Body of pancreas (tissue), 4 donors: ENCODE data around the gene KCNK17. TPM values are rescaled to one million over a fixed set of nuclear protein-coding genes. Genes with fewer than 3 reads are reported as not detected.

Source experiments
- ATAC-seq: fragments of 150-250 bp; one replicate; pipeline ENCODE4 v1.9.1; 2016
- DNase-seq, 4 donors: peaks; one replicate each; pipeline ENCODE4 v3.0.0-alpha.2; 2019
- H3K27ac ChIP-seq, 4 donors: fragments of 200-600 bp; sonication (generic); 1 replicate in 3 of 4; 2 replicates in 1 of 4; pipeline versions ENCODE4 v1.5.1 to v1.6.1; 2016 to 2019; ENCODE audit warnings: mild to moderate bottlenecking in 1 of 4, mixed read lengths in 1 of 4, moderate library complexity in 1 of 4
- H3K27me3 ChIP-seq, 2 donors: fragments of 200-600 bp; sonication (generic); one replicate each; pipeline ENCODE4 v1.6.0; 2016; ENCODE audit warnings: mild to moderate bottlenecking in 1 of 2
- H3K36me3 ChIP-seq, 2 donors: fragments of 200-600 bp; sonication (generic); replicated peaks in 1 of 2; 2 replicates each; pipeline ENCODE4 v1.5.1; 2016; ENCODE audit warnings: low read depth in 2 of 2; ENCODE audit not compliant: insufficient read depth in 1 of 2
- H3K4me1 ChIP-seq: fragments of 200-600 bp; sonication (generic); one replicate; pipeline ENCODE4 v1.6.0; 2016
- H3K4me3 ChIP-seq, 2 donors: fragments of 200-600 bp; sonication (generic); 1 replicate in 1 of 2; 2 replicates in 1 of 2; pipeline ENCODE4 v1.5.1; 2016 to 2019
- H3K9me3 ChIP-seq, 3 donors: fragments of 200-600 bp; sonication (generic); 1 replicate in 2 of 3; 2 replicates in 1 of 3; pipeline ENCODE4 v1.5.1; 2016
- POLR2A ChIP-seq, 3 donors: fragments of 450-650 bp; IDR thresholded peaks; one replicate each; pipeline ENCODE4 v1.6.1; 2016; ENCODE audit warnings: antibody characterized with exemption in 3 of 3, mild to moderate bottlenecking in 2 of 3
- WGBS, 2 donors: methylation state at CpG; one replicate each; pipeline ENCODE4 v1.1.5; 2017; 5-methylcytosine and 5-hydroxymethylcytosine counted together
- intact Hi-C: fragments of 100-400 bp; cut with DNase I; formaldehyde crosslinking; loops from one replicate; pipeline ENCODE4 v1.15.1; 2023
- total RNA-seq, 2 donors: library from RNA; depleted of rRNA; stranded (reverse); fragments of >200 nt; gene quantifications; one replicate each; pipeline ENCODE4 v1.1.0, GENCODE V29; 2016
- TF ChIP-seq, protein P1 (sequence below), 7 experiments: fragments of 450-650 bp in 4 of 7; fragments of 200-600 bp in 3 of 7; sonication (generic) in 3 of 7; IDR thresholded peaks; one replicate each; pipeline ENCODE4 v1.5.1; 2016 to 2019; ENCODE audit warnings: antibody characterized with exemption in 7 of 7

The KCNK17 gene
- total RNA-seq, 2 donors from 2014 or later = 1.6 to 2.3 TPM

DNA sequence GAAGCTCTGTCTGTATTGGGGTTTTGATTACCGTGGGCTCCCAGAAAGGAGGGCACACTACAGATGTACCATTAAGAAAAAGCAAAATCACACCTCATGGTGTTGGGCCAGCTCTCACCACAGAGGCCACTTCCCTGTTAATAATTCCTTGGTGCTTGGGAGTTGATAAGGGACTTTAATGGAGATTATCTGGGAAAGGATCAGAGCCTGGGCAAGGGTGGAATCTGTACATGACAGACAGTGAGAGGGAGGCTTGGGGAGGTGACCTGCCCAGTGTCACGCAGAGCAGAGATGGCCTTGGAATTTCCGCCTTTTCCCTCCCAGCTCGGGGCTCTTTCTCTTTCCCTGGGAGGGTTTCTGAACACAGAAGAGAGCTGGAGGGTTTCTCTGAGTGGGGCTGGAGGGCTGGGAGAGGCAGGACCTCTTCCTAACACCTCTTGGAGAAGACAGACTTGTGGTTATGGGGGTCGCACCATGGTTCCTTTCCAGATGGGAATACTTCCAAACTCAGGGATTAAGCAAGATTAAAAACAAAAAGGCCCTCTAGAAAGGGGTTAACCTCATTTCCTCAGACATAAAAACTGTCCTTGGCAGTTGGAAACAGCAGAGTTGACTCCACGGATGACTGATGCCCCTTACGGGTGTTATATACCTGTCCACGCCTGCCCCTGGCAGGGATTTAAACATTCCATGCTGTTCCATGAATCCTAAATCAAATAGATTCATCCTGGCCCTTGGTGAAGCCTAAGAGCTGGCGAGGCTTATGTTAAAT lies 25.1 kb upstream of the KCNK17 start:
- DNase-seq (no peak), ATAC-seq (peak; percentile 26)
- peaks cover 30% of the 10 kb centered on the region for H3K4me1 ChIP-seq
- H3K27me3 ChIP-seq = no peaks in the 10 kb centered on the region
- H3K36me3 ChIP-seq = no peaks in the 10 kb centered on the region
- no peak for TF ChIP-seq POLR2A (IDR thresholded peaks at IDR 0.05)
- TF ChIP-seq, protein P1, sequence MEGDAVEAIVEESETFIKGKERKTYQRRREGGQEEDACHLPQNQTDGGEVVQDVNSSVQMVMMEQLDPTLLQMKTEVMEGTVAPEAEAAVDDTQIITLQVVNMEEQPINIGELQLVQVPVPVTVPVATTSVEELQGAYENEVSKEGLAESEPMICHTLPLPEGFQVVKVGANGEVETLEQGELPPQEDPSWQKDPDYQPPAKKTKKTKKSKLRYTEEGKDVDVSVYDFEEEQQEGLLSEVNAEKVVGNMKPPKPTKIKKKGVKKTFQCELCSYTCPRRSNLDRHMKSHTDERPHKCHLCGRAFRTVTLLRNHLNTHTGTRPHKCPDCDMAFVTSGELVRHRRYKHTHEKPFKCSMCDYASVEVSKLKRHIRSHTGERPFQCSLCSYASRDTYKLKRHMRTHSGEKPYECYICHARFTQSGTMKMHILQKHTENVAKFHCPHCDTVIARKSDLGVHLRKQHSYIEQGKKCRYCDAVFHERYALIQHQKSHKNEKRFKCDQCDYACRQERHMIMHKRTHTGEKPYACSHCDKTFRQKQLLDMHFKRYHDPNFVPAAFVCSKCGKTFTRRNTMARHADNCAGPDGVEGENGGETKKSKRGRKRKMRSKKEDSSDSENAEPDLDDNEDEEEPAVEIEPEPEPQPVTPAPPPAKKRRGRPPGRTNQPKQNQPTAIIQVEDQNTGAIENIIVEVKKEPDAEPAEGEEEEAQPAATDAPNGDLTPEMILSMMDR (IDR thresholded peaks at IDR 0.05) = no peak
- intact Hi-C loops = no loop called here
- no peak overlapping the region for H3K4me3 ChIP-seq
- H3K27ac ChIP-seq = peak overlapping the region in 3 of 4 donors; percentile 54 to 65 (median 64)
- 20 to 21% methylated on average over 8 to 9 of the region's 9 CpGs for WGBS, 2 donors
- H3K9me3 ChIP-seq = no peaks in the 10 kb centered on the region

DNA sequence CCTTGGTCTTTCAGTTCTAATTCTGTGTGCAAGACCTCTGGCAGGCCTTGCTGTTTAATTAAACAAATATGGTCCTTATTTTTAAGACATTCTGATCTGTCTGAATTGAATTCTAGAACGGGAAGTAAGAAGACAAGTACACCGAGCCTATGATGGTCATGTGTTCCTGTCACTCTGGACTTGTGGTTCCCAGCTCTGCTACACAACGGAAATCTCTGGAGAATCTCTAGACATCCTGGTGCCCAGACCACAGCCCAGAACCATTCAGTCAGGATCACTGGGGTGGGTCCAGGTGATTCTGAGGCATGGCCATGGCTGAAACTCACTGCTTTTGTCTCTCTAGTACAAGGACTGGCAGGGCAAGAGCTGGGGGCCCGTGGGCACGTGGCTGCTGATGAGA lies 24.2 kb upstream of the KCNK17 start:
- no peak for TF ChIP-seq POLR2A (IDR thresholded peaks at IDR 0.05)
- TF ChIP-seq, protein P1 (IDR thresholded peaks at IDR 0.05) = no peak
- H3K27ac ChIP-seq = peak overlapping the region in 1 of 4 donors; percentile 64
- whole genome bisulfite sequencing, 2 donors = 57 to 67% methylated on average over 2 to 5 of the region's 5 CpGs

DNA sequence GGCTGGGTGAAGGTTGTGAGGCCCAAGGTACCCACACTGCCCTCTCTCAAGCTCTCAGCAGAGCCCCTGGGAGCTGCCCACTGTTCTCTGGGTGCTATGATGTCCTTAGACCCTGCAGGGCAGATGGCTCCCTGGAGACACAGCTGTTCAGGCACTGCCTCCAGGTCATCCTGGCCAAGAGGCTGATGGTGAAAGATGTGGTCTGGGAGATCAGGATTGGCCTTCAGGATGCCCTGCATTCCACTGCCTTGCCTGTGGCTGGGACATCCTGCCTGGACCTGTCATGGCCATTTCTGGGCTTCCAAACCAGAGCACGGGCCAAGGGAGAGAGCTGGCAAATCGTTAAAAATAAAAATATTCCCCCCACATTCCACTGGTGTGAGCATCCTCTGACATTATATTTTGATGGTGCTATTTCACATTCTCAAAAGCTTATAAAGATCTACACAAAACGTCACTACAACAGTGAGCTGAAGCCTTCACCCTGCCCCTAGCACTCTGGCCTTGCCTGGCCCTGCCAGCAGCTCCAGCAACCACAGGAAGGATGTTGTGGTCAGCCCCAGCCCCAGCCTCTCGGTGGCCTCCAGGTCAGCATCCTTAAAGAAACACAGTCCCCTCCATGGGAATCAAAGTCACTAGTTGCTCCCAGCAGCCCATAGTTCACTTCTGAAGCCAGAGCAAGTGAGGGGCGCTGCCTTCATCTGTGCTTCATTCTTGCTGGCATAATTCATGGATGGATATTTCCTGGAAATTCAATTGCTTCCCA lies 21.7 kb upstream of the KCNK17 start:
- Histone ChIP-seq H3K4me3 (no peak overlapping the region), H3K9me3 (no peaks in the 10 kb centered on the region), H3K4me1 (peaks cover 21% of the 10 kb centered on the region), H3K27me3 (no peaks in the 10 kb centered on the region), H3K36me3 (no peaks in the 10 kb centered on the region), H3K27ac (no peak overlapping the region)
- intact Hi-C loops = no loop called here
- no peak for DNase-seq
- no peak for ATAC-seq
- no peak for TF ChIP-seq POLR2A (IDR thresholded peaks at IDR 0.05)
- TF ChIP-seq, protein P1 (IDR thresholded peaks at IDR 0.05) = no peak
- WGBS, 2 donors = 61 to 89% methylated on average over 5 of the region's 5 CpGs

More for the DNA sequence above, 24.2 kb upstream of the KCNK17 start:
- intact Hi-C loops = no loop called here
- peaks cover 30% of the 10 kb centered on the region for H3K4me1 ChIP-seq
- H3K27me3 ChIP-seq = no peaks in the 10 kb centered on the region
- ATAC-seq (no peak), DNase-seq (no peak)
- H3K4me3 ChIP-seq = no peak overlapping the region
- H3K9me3 ChIP-seq = no peaks in the 10 kb centered on the region
- H3K36me3 ChIP-seq = no peaks in the 10 kb centered on the region

DNA sequence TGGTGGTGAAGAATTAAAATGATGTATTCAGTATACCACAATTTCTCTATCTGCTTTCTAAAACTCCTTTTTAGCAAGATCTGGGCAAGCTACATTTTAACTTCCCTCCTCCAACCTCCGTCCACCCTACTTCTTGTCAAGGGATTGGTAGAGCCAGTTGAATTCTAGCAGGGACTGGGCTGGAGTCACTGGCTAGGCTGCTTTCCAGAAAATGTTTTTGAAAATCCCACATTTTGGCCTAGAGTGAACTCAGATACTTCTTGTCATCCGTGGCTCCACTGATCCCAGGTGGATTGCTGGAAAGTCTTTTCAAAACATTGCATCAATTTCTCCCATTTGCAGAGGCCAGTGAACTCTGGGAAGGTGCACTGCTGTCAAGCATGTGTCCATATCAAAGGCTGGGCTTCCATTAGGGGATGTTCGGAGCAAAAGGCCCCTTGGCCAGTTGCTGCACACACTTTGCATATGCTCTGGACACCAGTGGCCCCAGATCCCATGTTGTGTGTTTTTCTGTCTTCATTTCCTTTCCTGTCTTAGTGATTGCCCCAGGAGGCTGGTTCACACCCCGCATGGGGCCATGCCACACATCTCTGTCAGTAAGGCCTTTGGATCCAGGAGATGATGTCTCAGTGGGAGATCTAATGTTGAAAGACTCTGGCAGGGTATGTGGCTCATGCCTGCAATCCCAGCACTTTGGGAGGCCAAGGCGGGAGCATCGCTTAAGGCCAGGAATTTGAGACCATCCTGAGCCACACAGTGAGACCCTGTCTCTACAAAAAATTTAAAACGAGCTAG lies 19.6 kb upstream of the KCNK17 start:
- no peaks in the 10 kb centered on the region for H3K27me3 ChIP-seq
- peaks cover 5% of the 10 kb centered on the region for H3K4me1 ChIP-seq
- TF ChIP-seq, protein P1 (IDR thresholded peaks at IDR 0.05) = no peak
- no peak for TF ChIP-seq POLR2A (IDR thresholded peaks at IDR 0.05)
- WGBS, 2 donors = 85 to 93% methylated on average over 7 of the region's 7 CpGs
- DNase-seq (no peak), ATAC-seq (no peak)
- H3K36me3 ChIP-seq = no peaks in the 10 kb centered on the region
- intact Hi-C loops = no loop called here
- H3K9me3 ChIP-seq = no peaks in the 10 kb centered on the region
- H3K27ac ChIP-seq = no peak overlapping the region
- no peak overlapping the region for H3K4me3 ChIP-seq
